NCI-H187 (cell line): ENCODE data around the gene SNRNP48.

Source experiments
- DNase-seq, 2 experiments: peaks; one replicate each; lab custom pipeline; 2025; lab: John Stamatoyannopoulos, UW

The SNRNP48 gene

GRCh38 chr6:7644417-7644816, 54.4 kb downstream of the SNRNP48 start:
- no peak for DNase-seq

- DNase-seq = no peak
Measured at GRCh38 chr6:7646394-7646793, 56.4 kb downstream of the SNRNP48 start.

DNA sequence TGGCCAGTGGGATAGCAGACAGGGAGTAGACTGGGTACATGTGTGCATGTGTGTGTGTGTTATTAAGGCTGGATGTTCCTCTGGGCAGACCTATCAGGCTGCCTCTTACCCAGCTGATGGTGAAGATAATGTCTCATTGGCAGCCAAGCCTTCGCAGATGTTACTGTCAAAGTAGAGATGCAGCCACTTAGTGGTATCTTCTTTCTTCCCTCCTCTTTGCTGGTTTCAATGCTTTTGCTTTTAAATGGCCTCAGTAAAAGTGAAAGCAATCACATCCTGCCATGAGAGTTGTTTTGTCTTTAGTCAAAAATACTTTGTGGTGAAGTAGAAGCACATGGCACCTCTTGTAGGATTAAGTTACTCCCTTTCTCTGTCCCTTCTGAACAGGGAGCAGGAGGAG, 57.5 kb downstream of the SNRNP48 start:
- no peak for DNase-seq

- DNase-seq = no peak
Measured at GRCh38 chr6:7649037-7649810, 59.2 kb downstream of the SNRNP48 start.

GRCh38 chr6:7650878-7651277, 60.9 kb downstream of the SNRNP48 start:
- DNase-seq = no peak

GRCh38 chr6:7652957-7653356, 63.0 kb downstream of the SNRNP48 start:
- no peak for DNase-seq

DNA sequence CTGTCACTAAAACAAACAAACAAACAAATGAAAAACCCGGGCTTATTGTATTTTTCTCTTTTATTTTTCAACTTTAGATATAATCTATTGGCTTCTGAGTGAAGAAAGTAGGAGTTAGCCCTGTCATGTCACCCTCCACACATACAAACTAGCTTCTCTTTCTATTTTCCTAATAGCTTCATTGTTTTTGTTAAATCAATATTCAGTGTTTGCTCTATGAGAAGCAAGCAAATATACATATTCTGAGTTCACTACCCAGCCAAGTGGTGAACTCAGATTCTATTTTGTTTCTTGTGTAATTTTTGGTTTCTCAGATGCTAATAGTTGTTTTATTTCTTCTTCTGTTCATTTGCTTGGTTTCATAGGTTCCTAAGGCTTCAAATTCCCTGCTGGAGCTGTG, 66.4 kb downstream of the SNRNP48 start:
- no peak for DNase-seq

DNA sequence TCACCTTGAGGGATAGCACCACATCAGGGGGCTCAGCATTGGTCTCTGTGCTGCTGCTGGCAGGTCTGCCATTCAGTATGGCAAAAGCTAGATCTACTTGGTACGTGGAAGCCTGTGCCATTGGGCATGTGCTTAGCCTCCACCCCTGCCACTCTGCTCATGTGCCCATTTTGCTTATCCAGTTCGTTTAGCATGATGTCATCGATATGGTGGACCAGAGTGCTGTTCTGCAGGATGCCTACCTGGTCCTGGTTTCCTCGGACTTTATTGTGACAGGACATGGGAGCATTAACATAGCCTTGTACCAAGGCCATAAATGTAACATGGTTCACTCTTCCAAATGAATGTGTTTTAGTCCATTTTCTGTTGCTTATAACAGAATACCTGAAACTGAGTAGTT, 68.5 kb downstream of the SNRNP48 start:
- no peak for DNase-seq

GRCh38 chr6:7661364-7661763, 71.4 kb downstream of the SNRNP48 start:
- DNase-seq = no peak
